IPS-11a (cell line): ENCODE results near the gene NDUFS2.
"Not testable (repeated sequence)": the region's sequence is repeated elsewhere in the genome, so short reads cannot be mapped to it uniquely, and the experiment has no call there.

Experiments used
- H3K4me3 ChIP-seq: one replicate; pipeline ENCODE4 v1.5.1; 2013; ENCODE audit warnings: low read depth, low read length, control low read depth

NDUFS2 gene

DNA sequence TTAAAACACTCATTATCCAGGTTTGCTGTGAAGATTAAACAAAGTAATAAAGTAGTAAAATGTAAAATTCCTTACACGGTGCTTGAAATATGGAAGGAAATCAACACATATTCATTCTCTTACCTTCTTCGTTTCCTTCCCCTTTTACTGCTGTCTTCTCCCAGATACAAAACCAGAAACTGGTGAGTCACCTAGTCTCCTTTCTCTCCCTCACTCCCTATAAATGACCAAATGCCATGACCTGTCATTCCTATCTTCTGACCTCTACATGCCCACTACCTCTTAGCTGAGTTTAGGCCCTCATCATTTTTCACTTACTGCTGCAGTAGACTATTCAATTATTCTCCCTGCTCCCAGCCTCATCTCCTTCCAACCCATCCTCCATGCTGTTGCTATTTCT, 40.1 kb downstream of the NDUFS2 start:
- no peak overlapping the region for H3K4me3 ChIP-seq

DNA sequence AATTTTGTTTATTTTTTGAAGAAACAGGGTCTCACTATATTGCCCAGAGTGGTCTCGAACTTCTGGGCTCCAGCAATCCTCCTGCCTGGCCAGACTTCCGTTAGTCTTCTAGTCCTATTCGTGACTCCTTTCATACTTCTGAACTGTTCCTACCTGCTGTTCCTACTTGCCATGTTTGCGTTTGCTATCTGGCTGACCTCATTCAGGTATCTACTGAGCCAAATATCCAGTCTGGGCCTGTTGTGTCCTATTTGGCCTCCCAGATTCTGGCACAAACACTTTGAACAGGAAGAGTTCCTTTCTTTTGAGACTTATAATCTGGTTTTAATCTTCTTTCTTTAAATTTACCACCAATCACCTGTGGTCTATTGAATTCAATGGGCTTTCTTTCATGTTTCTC, 42.7 kb downstream of the NDUFS2 start:
- H3K4me3 ChIP-seq, result no peak overlapping the region

DNA sequence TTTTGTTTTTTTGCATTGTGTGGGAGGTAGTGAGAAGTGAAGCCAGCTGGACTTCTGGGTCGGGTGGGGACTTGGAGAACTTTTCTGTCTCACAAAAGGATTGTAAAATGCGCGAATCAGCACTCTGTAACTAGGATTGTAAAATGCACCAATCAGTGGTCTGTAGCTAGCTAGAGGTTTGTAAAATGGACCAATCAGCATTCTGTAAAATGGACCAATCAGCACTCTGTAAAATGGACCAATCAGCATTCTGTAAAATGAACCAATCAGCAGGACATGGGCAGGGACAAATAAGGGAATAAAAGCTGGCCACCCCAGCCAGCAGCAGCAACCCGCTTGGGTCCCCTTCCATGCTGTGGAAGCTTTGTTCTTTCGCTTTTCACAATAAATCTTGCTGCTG, 47.9 kb downstream of the NDUFS2 start:
- not testable (repeated sequence) for H3K4me3 ChIP-seq

DNA sequence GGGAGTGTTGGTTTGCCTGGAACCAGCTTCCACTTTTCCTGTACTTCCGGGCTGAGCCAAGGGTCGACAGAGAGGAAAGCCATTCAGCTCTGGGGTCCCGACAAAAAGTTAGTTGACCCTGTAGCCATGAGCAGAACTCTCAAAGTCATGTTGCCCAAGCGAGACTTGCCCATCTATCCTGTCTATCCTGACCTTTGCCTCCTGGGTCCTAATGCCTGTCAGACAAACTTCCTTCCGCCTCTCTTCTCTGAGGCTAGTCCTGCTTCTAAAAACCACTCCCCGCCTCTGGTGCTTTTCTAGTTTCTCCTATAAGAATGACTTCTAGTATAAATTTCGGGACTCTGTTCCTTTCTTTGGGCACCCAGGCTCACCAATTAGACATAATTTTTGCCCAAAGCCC, 48.7 kb downstream of the NDUFS2 start:
- H3K4me3 ChIP-seq, result no peak overlapping the region

DNA sequence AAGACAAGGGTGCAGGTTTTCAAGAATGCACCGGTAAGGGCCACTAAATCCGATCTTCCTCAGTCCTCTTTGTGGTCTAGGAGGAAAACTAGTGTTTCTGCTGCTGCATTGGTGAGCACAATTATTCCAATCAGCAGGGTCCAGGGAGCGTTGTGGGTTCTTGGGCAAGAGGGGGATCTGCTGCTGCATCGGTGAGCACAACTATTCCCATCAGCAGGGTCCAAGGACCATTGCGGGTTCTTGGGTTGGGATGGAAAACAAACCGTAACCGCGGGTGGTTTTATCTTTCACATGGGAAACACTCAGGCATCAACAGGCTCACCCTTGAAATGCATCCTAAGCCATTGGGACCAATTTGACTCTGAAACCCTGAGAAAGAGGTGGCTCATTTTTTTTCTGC, 49.4 kb downstream of the NDUFS2 start:
- H3K4me3 ChIP-seq, result no peak overlapping the region

DNA sequence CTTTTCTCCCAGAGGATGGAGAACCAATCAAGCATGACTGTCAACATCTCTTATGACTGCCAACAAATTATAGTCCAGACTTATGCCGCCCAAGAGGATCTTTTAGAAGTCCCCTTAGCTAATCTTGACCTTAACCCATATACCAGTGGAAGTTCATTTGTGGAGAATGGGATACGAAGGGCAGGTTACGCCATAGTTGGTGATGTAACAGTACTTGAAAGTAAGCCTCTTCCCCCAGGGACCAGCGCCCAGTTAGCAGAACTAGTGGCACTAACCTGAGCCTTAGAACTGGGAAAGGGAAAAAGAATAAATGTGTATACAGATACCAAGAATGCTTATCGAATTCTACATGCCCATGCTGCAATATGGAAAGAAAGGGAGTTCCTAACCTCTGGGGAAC, 53.1 kb downstream of the NDUFS2 start:
- not testable (repeated sequence) for H3K4me3 ChIP-seq

DNA sequence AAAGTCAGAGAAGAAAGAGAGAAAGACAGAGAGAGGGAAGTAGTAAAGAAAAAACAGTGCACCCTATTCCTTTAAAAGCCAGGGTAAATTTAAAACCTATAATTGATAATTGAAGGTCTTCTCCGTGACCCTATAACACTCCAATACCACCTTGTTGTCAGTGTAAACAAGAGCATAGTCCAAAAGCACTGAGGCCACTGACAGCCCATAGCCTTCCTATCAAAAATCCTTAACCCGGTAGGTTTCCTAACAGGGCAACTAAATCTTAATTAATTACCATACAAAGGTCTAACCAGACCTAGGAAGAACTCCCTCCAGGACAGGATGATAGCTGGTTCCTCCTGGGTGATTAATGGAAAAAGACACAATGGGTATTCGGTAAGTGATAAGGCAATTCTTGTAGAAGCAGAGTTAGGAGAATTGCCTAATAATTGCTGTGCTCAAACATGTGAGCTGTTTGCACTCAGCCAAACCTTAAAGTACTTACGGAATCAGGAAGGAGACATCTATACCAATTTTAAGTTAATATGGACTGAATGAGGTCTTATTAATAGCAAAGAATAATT, 53.9 kb downstream of the NDUFS2 start:
- not testable (repeated sequence) for H3K4me3 ChIP-seq

DNA sequence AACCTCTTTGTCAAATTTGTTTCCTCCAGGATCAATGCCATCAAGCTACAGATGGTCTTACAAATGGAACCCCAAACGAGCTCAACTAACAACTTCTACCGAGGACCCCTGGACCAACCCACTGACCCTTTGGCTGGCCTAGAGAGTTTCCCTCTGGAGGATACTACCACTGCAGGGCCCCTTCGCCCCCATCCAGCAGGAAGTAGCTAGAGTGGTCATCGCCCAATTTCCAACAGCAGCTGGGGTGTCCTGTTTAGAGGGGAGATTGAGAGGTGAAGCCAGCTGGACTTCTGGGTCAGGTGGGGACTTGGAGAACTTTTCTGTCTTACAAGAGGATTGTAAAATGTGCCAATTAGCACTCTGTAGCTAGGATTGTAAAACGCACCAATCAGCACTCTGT, 54.9 kb downstream of the NDUFS2 start:
- not testable (repeated sequence) for H3K4me3 ChIP-seq

DNA sequence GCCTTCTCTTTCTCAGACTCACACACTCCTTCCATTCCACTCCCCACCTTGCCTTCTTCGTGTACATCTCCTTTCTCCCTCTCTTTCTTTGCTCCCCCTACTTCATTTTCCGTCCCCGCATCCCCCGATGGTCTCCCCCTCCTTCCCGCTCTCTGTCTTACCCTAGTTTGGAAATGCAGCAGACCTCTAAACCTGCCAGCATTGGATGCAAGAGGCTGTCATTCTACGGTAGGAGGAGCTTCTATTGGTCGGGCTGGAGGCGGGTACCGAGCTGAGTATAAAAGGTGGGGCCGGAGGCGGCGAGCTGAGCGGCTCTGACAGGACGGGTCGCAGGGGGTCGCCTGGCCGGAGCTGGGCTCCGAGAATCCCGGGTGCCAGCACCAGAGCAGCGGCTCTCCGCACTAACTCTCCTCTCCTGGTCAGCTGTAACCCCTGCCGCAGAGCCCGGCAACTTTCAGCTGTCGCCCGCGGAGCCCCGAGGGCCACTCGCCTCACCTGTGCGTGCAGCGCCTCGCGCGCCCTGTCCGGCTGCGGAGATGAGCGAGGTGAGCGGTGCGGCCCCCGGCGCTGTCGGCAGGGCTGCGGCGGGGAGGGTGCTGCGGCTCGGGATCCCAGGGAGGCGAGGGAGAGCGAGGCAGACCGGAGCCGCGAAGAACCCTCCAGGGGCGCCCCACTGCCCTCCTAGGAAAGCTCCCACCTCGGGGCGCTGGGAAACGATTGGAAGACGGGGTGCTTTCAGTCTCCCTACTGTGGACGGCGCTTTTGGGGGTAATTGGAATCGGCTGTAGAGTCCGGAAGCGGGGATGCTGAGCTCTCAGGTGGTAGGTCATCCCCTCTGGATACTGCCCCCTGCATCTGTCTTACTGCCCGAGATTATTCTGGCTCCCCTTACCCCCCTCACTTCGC, 56.5 kb downstream of the NDUFS2 start, which contains the start of gene PCP4L1:
PCP4L1 (plus strand) TSS at position 307 of the 906 bp plus-strand sequence; CDS start at position 537, 230 bp downstream.
- peak within 1 kb of the TSS; percentile 66 for H3K4me3 ChIP-seq

DNA sequence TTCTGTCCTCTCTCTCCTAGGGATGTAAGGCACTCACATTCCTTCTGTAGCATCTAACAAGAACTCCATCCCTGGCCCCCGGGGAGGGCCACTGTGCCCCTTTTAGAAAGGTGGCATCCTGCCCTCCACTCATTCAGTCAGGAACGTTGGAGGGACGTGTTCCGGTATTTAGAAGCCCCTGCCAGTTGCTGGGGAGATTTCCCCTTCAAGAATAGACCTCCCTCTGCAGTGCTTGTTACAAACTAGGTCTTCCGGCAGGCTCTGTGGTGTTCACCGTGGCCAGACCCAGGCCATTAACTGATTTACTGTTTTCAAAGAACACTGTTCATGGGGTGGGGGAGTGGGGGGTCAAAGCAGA, 57.2 kb downstream of the NDUFS2 start:
- H3K4me3 ChIP-seq, result peak overlapping the region; percentile 66

DNA sequence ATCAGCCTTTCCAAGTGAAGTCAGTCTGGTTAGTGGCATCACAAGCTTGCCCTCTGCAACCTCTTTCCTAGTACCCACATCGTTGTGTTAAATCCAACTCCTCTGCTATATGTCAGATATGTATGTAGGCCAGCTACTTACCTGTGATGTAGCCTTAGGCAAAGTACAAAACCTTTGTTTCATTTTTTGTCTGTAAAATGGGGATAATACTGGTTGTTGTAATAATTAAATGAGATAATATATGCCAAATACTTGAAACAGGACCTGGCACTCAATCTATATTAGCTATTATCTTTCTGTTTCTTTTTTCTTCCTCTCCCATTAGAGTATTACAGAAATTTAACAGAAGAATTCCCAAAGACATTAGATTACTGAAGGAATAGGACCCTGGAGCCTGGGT, 57.6 kb downstream of the NDUFS2 start:
- no peak overlapping the region for H3K4me3 ChIP-seq

DNA sequence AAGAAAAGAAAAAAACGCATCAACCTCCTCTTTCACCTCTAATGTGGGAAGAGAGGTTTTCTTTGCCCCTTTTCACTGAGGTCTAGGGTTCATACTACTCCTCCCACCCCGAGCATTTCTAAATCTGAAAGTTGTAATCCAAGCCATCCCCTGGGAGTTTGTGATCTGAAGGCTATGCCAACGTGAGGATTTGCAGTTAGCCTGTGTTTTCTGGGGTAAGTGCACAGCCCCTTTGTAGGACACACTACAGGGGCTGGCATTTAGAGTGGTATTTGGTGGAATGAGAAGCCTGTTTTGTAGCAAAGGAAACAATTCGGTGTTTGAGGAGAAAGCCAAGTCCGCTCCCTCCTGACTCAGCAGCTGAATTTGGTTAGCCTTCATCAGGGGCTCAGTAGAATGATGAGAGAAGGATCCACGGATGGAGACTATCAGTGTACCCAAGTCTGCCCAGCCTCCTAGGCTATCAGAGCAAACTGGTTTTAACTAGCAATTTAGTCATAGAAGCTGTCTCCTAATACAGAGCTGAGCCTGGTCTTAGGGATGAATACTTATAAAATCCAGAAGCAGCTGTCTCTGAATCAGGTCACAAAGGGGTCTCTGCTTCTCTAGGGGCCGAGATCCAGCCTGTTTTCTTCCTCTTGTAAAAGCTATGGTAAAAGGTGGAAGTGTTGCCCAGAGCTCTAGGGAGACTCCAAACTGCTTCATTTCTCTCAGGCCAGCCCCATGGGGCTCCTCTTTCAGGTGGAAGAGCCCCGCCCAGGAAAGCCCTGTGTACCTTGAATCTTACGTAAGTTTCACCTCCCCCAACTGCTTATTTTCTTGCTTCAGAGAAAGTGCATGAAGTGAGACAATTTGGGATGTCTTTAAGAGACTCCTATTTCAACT, 58.5 kb downstream of the NDUFS2 start:
- no peak overlapping the region for H3K4me3 ChIP-seq

DNA sequence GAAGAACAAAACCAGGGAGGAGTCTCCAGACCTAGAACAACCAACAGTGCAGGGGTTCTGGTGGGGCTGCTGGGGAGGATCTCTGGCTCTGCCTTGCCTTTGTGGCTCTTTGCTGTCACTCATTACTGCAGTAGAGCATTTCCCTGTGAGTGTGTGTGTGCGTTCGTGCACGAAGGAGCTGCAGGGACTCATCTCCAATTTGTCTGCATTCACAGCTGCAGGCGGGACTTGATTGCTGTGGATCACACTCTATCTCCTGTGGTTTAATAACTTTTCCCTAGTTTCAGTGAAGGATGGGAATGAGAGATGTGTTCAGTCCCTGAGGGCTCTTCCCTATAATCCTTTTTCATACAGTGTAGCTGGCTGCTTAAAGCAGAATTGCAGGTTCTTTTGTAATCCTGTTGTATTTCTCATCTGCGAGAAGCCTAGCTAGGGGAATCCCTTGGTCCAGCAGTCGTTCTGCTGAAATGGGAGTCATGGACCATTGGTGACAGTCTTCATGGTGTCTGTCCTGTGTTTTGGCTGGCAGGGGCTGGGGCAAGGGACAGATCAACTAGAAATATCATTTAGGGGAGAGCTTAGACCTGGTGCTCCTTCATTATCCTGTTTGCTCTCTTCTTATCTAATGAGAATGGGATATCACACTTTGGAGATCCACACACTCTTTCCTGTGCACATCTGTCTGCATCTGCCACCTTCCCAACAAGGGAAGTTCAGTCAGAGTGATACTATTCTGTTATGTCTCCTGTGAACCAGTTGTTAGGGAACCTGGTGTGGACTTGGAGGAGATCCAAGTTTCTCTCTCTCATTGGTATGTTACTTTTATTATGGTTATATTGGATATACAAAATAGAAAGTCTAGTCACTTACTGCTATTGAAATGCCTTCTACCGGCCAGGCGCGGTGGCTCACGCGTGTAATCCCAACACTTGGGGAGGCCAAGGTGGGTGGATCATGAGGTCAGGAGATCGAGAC, 59.4 kb downstream of the NDUFS2 start:
- no peak overlapping the region for H3K4me3 ChIP-seq
